KBM-7 (cell line): ENCODE results near the gene SCRN1.

Experiments used
- DNase-seq: peaks from one replicate; pipeline ENCODE4 v3.0.0-alpha.2; 2015
- in situ Hi-C: fragments of 300-500 bp; cut with MboI; formaldehyde crosslinking; loops from 2 replicates; pipeline ENCODE4 v1.14.3; 2020; ENCODE audit warnings: low sequenced_read_pairs, low pct_unique_long_range_greater_than_20kb, mixed read lengths

Gene SCRN1

DNA sequence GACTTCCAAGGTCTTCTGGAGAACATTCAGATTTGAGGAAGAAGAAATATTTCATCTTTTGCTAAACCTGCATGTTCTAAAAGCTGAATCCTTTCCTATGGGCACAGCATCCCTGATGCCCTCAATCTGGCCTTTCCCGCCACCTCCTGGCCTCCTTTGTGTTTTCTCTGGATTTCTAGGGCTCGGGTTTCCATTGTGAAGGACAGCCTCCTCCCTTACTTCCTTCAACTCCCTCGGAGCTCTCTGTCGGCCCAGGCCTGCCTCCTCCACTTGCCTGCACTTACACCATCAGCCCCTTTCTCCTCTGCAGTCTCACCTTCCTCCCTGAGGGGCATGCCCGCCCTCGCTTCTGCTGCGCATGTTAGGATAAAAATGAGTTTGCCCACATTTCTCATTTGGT lies 107.9 kb downstream of the SCRN1 start:
- DNase-seq, result no peak
- in situ Hi-C loops, result no loop called here

DNA sequence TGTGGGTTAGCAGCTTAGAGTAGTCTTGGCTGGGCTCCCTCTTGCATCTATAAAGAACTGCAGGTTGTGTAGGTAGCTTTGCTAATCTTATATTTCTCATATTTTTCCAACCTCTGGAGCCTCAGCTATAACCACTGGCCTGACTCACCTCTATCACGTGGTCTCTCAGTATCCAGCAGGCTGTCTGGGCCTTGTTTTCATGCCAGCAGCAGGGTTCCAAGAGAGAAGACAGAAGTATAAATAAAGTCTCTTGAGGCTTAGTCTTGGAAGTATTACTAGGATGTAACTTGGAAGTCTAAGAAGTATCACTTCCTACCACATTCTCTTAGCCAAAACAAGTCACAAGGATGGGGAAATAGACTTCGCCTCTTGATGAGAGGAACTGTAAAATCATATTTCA lies 110.0 kb downstream of the SCRN1 start:
- no peak for DNase-seq
- in situ Hi-C loops, result no loop called here

DNA sequence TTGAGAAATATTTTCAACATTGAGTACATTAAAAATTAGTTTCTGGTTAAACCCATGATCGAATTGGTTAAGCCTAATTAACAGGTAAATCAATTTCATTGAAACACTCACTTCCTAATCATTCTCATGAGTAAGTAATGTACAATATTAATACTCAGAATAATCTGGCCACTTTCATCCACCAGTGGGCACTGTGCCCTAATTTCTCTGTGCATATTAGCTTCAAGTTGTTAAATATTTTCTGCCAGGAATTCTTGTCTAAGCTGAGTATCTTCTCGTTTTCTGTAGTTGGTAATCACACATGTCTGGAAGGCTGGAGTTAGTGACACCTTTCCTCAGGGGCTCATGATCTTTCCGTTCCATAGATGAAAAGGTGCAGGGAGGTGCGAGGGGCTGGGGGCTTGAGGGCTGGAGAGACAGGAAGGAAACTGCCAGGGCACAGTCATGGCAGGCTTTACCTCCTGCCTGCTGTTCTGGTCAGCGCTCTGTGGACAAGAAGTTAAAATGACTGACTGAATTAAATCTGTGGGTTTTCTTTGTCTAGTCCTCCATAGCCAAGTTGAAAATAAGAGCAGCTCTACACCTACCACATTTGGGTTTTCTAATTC lies 111.4 kb downstream of the SCRN1 start:
- in situ Hi-C loops, result no loop called here

DNA sequence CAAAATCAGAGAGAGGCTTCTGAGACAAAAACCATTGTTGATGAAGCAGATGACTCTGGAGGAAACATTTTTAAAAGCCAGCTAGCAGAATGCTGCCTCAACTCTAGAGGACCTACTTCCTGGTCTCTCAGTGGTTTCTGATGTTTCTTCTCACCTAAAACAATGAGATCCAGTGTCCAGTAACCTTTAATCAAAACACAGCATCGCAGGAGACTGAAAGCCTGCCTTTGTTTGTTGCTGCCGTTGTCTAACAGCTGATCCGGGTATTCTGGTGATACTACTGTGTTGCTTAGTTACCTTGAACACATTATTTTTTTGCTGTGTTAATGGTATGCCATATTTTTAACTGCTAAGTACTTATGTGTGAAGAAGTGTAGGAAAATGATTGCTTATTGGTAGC lies 112.4 kb downstream of the SCRN1 start:
- no peak for DNase-seq

More for the DNA sequence above, 111.4 kb downstream of the SCRN1 start:
- DNase-seq, result peak; percentile 52

DNA sequence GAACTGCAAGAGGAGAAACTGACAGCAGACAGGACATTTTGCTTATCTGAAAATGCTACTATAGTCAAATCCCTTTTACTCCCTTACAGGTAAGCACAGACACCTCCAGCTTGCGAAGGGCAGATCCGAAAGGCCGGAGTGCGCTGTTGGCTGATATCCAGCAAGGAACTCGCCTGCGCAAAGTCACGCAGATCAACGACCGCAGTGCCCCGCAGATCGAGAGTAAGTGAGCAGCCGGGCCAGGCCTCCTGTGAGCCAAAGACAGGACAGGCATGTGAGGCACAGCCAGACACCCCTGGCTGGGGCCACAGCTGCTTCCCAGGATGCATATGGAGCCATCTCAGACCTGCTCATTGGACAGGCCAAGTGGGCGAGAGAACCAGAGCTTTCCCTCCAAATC lies 113.9 kb downstream of the SCRN1 start:
- in situ Hi-C loops, result no loop called here
- DNase-seq, result no peak

More for the DNA sequence above, 112.4 kb downstream of the SCRN1 start:
- in situ Hi-C loops, result no loop called here

DNA sequence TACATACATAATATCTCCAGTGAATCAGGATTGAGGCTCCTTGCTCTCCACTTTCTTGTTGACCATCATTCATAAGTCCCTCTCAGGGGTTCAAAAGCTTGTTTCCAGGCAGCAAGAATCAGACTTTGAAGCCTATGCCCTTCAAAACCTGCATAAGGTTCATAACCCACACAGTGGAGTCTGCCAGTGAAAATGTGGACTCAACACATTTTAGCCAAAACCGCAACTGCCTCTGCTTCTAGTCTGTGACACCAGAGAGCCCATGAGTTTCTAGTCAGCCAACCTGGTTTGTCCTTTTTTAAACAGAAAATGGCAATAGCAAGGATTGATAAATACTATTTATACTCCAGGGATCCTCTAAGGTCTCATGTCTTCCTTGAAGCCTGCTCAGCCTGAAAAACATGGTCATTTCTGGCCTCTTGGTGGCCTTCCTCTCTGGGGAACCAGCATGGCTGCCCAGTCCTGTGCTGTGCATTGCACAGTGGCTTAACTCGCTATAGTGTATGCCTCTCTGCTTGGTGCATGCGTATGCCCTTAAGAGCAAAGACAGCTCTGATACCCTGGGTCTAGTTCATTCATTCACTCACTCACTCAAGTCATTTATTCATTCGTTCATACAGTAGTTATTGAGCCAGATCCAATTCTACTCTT lies 115.8 kb downstream of the SCRN1 start:
- in situ Hi-C loops, result no loop called here
- no peak for DNase-seq

DNA sequence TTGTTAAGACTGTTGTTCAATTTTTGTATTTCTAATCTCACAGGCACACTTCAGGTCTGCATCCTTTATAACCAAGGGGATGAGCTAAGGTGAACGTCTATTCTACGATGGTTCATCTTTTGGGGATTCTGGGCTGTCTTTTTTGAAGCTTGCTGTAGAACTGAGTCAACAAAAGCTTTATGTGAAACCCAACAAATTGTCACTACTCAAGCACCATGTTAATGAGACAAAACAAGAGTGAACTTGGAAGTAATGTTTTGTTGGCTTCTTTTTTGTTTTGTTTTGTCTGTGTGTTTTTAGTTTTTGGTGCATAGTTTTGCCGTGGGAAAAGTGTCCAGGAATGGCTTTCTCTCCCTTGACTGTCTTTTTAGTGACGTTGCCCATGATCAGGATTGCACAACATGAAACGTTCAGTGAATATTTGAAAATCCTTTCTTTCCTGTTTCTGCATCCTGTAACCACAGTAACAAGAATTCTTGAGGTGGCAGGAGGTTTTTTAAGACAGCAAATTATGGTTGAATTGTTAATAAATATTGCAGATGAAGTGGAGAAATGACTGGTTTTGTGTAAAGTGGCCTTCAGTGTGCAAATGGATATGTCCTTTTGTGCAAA lies 117.7 kb downstream of the SCRN1 start:
- in situ Hi-C loops, result no loop called here
- no peak for DNase-seq
